Heart left ventricle (tissue), 16 donors: ENCODE data around the gene TYW1. TPM values are rescaled to one million over a fixed set of nuclear protein-coding genes. Genes with fewer than 3 reads are reported as not detected.

ENCODE experiments used
- ATAC-seq, 4 donors: fragments of 200-7000 bp; cut with Tn5 transposase; one replicate each; pipeline ENCODE4 v1.9.1; 2020 to 2022; ENCODE audit warnings: moderate library complexity in 4 of 4, mild to moderate bottlenecking in 3 of 4, moderate number of reproducible peaks in 1 of 4
- DNase-seq, 5 donors: peaks; one replicate each; pipeline ENCODE4 v3.0.0-alpha.2; 2020
- H3K27ac ChIP-seq, 12 donors: fragments of 200-600 bp; sonication (generic) in 4 of 12; one replicate each; pipeline versions ENCODE4 v1.5.0 to v1.8.0; 2016 to 2022; ENCODE audit warnings: mild to moderate bottlenecking in 2 of 12
- H3K27me3 ChIP-seq, 9 donors: fragments of 200-600 bp; sonication (generic) in 2 of 9; one replicate each; pipeline versions ENCODE4 v1.5.1 to v1.8.0; 2016 to 2022; ENCODE audit warnings: mild to moderate bottlenecking in 3 of 9
- H3K36me3 ChIP-seq, 9 donors: fragments of 200-600 bp; sonication (generic) in 2 of 9; one replicate each; pipeline versions ENCODE4 v1.5.0 to v1.8.0; 2018 to 2022; ENCODE audit warnings: mild to moderate bottlenecking in 2 of 9
- H3K4me1 ChIP-seq, 12 donors: fragments of 200-600 bp; sonication (generic) in 4 of 12; one replicate each; pipeline versions ENCODE4 v1.5.0 to v1.8.0; 2016 to 2022; ENCODE audit warnings: mild to moderate bottlenecking in 3 of 12
- H3K4me3 ChIP-seq, 12 donors: fragments of 200-600 bp; sonication (generic) in 4 of 12; one replicate each; pipeline versions ENCODE4 v1.5.0 to v1.8.0; 2017 to 2022; ENCODE audit warnings: mild to moderate bottlenecking in 9 of 12, moderate library complexity in 4 of 12
- H3K9me3 ChIP-seq, 12 donors: fragments of 200-600 bp; sonication (generic) in 4 of 12; one replicate each; pipeline versions ENCODE4 v1.5.0 to v1.8.0; 2016 to 2022; ENCODE audit warnings: mild to moderate bottlenecking in 1 of 12
- POLR2A ChIP-seq, 2 donors: fragments of 450-650 bp; IDR thresholded peaks; one replicate each; pipeline ENCODE4 v1.6.1; 2017; ENCODE audit warnings: antibody characterized with exemption in 2 of 2, mild to moderate bottlenecking in 2 of 2, moderate library complexity in 2 of 2
- WGBS, 4 donors: extraction: QIAGEN DNeasy Blood & Tissue Kit in 2 of 4; methylation state at CpG; one replicate each; pipeline versions ENCODE4 v1.1.5 to v1.1.7; 2013 to 2018; 5-methylcytosine and 5-hydroxymethylcytosine counted together
- intact Hi-C, 10 donors: fragments of 100-400 bp; cut with DNase I; formaldehyde crosslinking; loops; one replicate each; pipeline versions ENCODE4 v1.11.1 to v1.14.2; 2022
- polyA plus RNA-seq, 2 donors: library from polyadenylated mRNA; stranded (reverse); fragments of 200-250 nt; gene quantifications; one replicate each; pipeline ENCODE4 v1.2.3, GENCODE V29; 2013
- total RNA-seq, 9 donors: library from RNA; depleted of rRNA in 2 of 9; stranded (reverse); fragments of >200 nt in 2 of 9; fragmentation: NEBNext Ultra II Directional in 3 of 9; extraction: Animal tissue kit (Norgen Biotek cat#: 25700) in 3 of 9; gene quantifications; one replicate each; pipeline versions ENCODE4 v1.1.0 to v1.2.4, GENCODE V29; 2016 to 2023
- TF ChIP-seq, protein P1 (sequence below), 12 donors: fragments of 200-600 bp; sonication (generic) in 4 of 12; IDR thresholded peaks; one replicate each; pipeline versions ENCODE4 v1.5.0 to v1.8.0; 2018 to 2022; ENCODE audit warnings: antibody characterized with exemption in 12 of 12, mild to moderate bottlenecking in 5 of 12
- donor health status: ischemic (EF 13 %, LVEDD 7.1; RV severe dilation, severe dysfunction).
- donor health status: healthy with polysubstance abuse.
- donor health status: DM: no; HTN: yes; CAD: no.
- donor health status: DM: no; HTN: no; CAD: no.
- donor health status: ischemic (EF 25% LVEDD 6.9; RV normal size, moderate dysfunction).
- donor health status: ischemic (EF 25% LVEDD 5.7; RV mildly dilated, moderate dysfunction).
- donor health status: healthy.
- donor health status: DM: yes; HTN: yes; CAD: no.
- donor health status: ischemic (EF 35%, LVEDD 5.7; RV mildly dilated, moderate dysfunction).
- donor health status: nonischemic (EF 11% LVEDD 7.7; RV severe dilation, severe dysfunction).
- donor health status: DM: yes; HTN: yes; CAD: no.
- donor health status: PGD.
- donor health status: ischemic (EF 29% LVEDD 5.4; RV normal size, mild dysfunction).
- donor health status: nonischemic (EF 23%, LVEDD 6.1; RV moderate dilation, normal function).

TYW1 gene
- total and polyA plus RNA-seq, 11 donors, result 4.9 to 16.1 (median 11.5) TPM

- peak in 1 of 4 donors; percentile 12 for ATAC-seq
- intact Hi-C loops, result no loop called here
- peaks cover 0 to 73% (median 55%) of the 10 kb centered on the region in 9 donors for H3K36me3 ChIP-seq
- no peak for TF ChIP-seq POLR2A (IDR thresholded peaks at IDR 0.05)
- TF ChIP-seq, protein P1, sequence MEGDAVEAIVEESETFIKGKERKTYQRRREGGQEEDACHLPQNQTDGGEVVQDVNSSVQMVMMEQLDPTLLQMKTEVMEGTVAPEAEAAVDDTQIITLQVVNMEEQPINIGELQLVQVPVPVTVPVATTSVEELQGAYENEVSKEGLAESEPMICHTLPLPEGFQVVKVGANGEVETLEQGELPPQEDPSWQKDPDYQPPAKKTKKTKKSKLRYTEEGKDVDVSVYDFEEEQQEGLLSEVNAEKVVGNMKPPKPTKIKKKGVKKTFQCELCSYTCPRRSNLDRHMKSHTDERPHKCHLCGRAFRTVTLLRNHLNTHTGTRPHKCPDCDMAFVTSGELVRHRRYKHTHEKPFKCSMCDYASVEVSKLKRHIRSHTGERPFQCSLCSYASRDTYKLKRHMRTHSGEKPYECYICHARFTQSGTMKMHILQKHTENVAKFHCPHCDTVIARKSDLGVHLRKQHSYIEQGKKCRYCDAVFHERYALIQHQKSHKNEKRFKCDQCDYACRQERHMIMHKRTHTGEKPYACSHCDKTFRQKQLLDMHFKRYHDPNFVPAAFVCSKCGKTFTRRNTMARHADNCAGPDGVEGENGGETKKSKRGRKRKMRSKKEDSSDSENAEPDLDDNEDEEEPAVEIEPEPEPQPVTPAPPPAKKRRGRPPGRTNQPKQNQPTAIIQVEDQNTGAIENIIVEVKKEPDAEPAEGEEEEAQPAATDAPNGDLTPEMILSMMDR (IDR thresholded peaks at IDR 0.05), result no peak
- H3K27me3 ChIP-seq, result no peaks in the 10 kb centered on the region
- H3K4me1 ChIP-seq, result peaks cover 0 to 12% (median 0%) of the 10 kb centered on the region in 12 donors
- WGBS, 4 donors, result 90 to 95% (median 94%) methylated on average over 14 to 17 of the region's 17 CpGs
- no peak for DNase-seq
- no peak overlapping the region for H3K4me3 ChIP-seq
- H3K27ac ChIP-seq, result no peak overlapping the region
- no peaks in the 10 kb centered on the region for H3K9me3 ChIP-seq
These were observed 37.9 kb upstream of the TYW1 start for GRCh38 chr7:66958538-66959350.

- H3K36me3 ChIP-seq, result peaks cover 0 to 59% (median 41%) of the 10 kb centered on the region in 9 donors
- TF ChIP-seq POLR2A (IDR thresholded peaks at IDR 0.05), result no peak
- TF ChIP-seq, protein P1 (IDR thresholded peaks at IDR 0.05), result no peak
- DNase-seq (no peak), ATAC-seq (no peak)
- intact Hi-C loops, result no loop called here
- no peak overlapping the region for H3K27ac ChIP-seq
- H3K4me3 ChIP-seq, result no peak overlapping the region
- no peaks in the 10 kb centered on the region for H3K9me3 ChIP-seq
- peaks cover 0 to 12% (median 0%) of the 10 kb centered on the region in 12 donors for H3K4me1 ChIP-seq
- WGBS, 4 donors, result 96 to 100% (median 98%) methylated on average over 4 of the region's 4 CpGs
- no peaks in the 10 kb centered on the region for H3K27me3 ChIP-seq
These were observed 36.4 kb upstream of the TYW1 start for GRCh38 chr7:66960192-66960591.

DNA sequence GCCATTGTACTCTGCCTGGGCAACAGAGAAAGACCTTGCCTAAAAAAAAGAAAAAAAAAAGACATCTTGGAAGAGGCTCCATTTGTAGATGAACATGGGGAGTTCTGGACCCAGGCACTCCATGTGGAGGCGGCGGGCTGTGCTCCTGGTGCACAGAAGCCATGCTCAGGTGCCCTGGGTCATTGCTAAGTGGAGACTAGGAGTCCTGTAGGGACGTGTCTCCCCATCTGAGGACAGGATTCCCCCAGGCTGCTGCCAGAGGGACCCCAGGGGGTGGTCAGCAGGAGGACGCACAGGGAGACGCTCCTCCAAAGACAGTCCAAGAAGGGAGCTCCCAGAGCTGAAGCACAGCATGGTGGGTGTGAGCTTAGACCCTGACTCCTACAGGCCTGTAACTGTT, 35.5 kb upstream of the TYW1 start:
- TF ChIP-seq, protein P1 (IDR thresholded peaks at IDR 0.05), result no peak
- H3K36me3 ChIP-seq, result peaks cover 0 to 50% (median 32%) of the 10 kb centered on the region in 9 donors
- H3K27ac ChIP-seq, result no peak overlapping the region
- intact Hi-C loops, result no loop called here
- H3K27me3 ChIP-seq, result no peaks in the 10 kb centered on the region
- no peaks in the 10 kb centered on the region for H3K9me3 ChIP-seq
- ATAC-seq (no peak), DNase-seq (no peak)
- H3K4me1 ChIP-seq, result peaks cover 0 to 12% (median 0%) of the 10 kb centered on the region in 12 donors
- H3K4me3 ChIP-seq, result no peak overlapping the region
- 94 to 98% (median 95%) methylated on average over 5 of the region's 5 CpGs for WGBS, 4 donors

- DNase-seq (no peak), ATAC-seq (no peak)
- H3K36me3 ChIP-seq, result peaks cover 0 to 18% (median 7%) of the 10 kb centered on the region in 9 donors
- intact Hi-C loops, result no loop called here
- no peak overlapping the region for H3K27ac ChIP-seq
- TF ChIP-seq, protein P1 (IDR thresholded peaks at IDR 0.05), result no peak
- no peak for TF ChIP-seq POLR2A (IDR thresholded peaks at IDR 0.05)
- H3K4me3 ChIP-seq, result no peak overlapping the region
- H3K27me3 ChIP-seq, result no peaks in the 10 kb centered on the region
- no peaks in the 10 kb centered on the region for H3K9me3 ChIP-seq
- WGBS, 4 donors, result 32 to 44% (median 40%) methylated on average over 4 of the region's 4 CpGs
- no peaks in the 10 kb centered on the region for H3K4me1 ChIP-seq
These were observed 32.2 kb upstream of the TYW1 start for GRCh38 chr7:66964411-66964810.
